SU-DHL-6 (cell line): ENCODE results near the gene ADAMTS12.

Experiments
- H2AFZ ChIP-seq: fragments of 200-600 bp; sonication (generic); 2 replicates; pipeline ENCODE4 v1.6.1; 2014; ENCODE audit warnings: low read depth, mild to moderate bottlenecking, moderate library complexity, mixed read lengths, antibody characterized with exemption, low read length; ENCODE audit not compliant: severe bottlenecking
- H3F3A ChIP-seq: fragments of 200-600 bp; shearing (Covaris generic); 2 replicates; pipeline ENCODE4 v1.6.0; 2016; ENCODE audit warnings: antibody characterized with exemption, mild to moderate bottlenecking; ENCODE audit not compliant: insufficient read depth
- H3K27ac ChIP-seq: fragments of 200-600 bp; sonication (generic); 2 replicates; pipeline ENCODE4 v1.5.1; 2016; ENCODE audit warnings: low read depth, mild to moderate bottlenecking, low read length, moderate library complexity, mixed read lengths
- H3K27me3 ChIP-seq: fragments of 200-600 bp; sonication (generic), shearing (Covaris generic); 2 replicates; pipeline ENCODE4 v1.6.0; 2014; ENCODE audit warnings: mild to moderate bottlenecking, low read length
- H3K36me3 ChIP-seq: fragments of 200-600 bp; sonication (generic); 2 replicates; pipeline ENCODE4 v1.6.1; 2014; ENCODE audit warnings: mild to moderate bottlenecking, low read length, mixed read lengths
- H3K4me2 ChIP-seq: fragments of 300-600, 200-600 bp; shearing (Covaris generic), sonication (generic); 2 replicates; pipeline ENCODE4 v1.6.0; 2014; ENCODE audit warnings: low read length, low read depth, mild to moderate bottlenecking; ENCODE audit not compliant: poor library complexity, severe bottlenecking
- H3K4me3 ChIP-seq: fragments of 200-600 bp; sonication (generic); 2 replicates; pipeline ENCODE4 v1.5.1; 2014; ENCODE audit warnings: antibody characterized with exemption, low read length, mild to moderate bottlenecking, mixed read lengths; ENCODE audit not compliant: insufficient read depth, poor library complexity, severe bottlenecking
- H3K79me2 ChIP-seq: fragments of 200-600 bp; sonication (generic); 2 replicates; pipeline ENCODE4 v1.6.1; 2014; ENCODE audit warnings: mild to moderate bottlenecking, low read length, moderate library complexity; ENCODE audit not compliant: insufficient read depth
- H3K9ac ChIP-seq: fragments of 200-600 bp; sonication (generic); 2 replicates; pipeline ENCODE4 v1.7.0; 2014; ENCODE audit warnings: mild to moderate bottlenecking, low read length
- H3K9me2 ChIP-seq: fragments of 200-600 bp; sonication (generic); replicated peaks from 2 replicates; pipeline ENCODE4 v1.6.1; 2014; ENCODE audit warnings: low read length; ENCODE audit not compliant: insufficient read depth
- H3K9me3 ChIP-seq: fragments of 200-600 bp; sonication (generic); 2 replicates; pipeline ENCODE4 v1.6.1; 2014; ENCODE audit warnings: low read length, mixed read lengths; ENCODE audit not compliant: insufficient read depth
- H4K20me1 ChIP-seq: fragments of 200-600 bp; sonication (generic); 2 replicates; pipeline ENCODE4 v1.6.1; 2014; ENCODE audit warnings: low read depth, mild to moderate bottlenecking, antibody characterized with exemption, low read length, moderate library complexity, mixed read lengths
- CTCF ChIP-seq: fragments of 200-600 bp; sonication (generic); IDR thresholded peaks from one replicate; pipeline ENCODE4 v1.5.1; 2017; ENCODE audit warnings: antibody characterized with exemption, mild to moderate bottlenecking, low read length, moderate library complexity; ENCODE audit not compliant: insufficient read depth, poor library complexity, severe bottlenecking
- EZH2phosphoT487 ChIP-seq: fragments of 200-600 bp; sonication (generic), shearing (Covaris generic); conservative IDR thresholded peaks from 2 replicates; pipeline ENCODE4 v1.6.1; 2018; ENCODE audit warnings: mild to moderate bottlenecking, antibody characterized with exemption, low read length, moderate library complexity, mixed read lengths

The ADAMTS12 gene

GRCh38 chr5:33788922-33789566, 102.7 kb downstream of the ADAMTS12 start:
- Histone ChIP-seq H3F3A (no peaks in the 10 kb centered on the region), H2AFZ (no peak overlapping the region), H3K27ac (no peak overlapping the region), H3K36me3 (no peaks in the 10 kb centered on the region), H3K9me2 (no peaks in the 10 kb centered on the region), H3K9ac (no peak overlapping the region), H3K4me3 (no peak overlapping the region), H4K20me1 (no peaks in the 10 kb centered on the region), H3K9me3 (no peaks in the 10 kb centered on the region), H3K4me2 (no peak overlapping the region), H3K79me2 (no peaks in the 10 kb centered on the region), H3K27me3 (no peaks in the 10 kb centered on the region)
- TF ChIP-seq CTCF (no peak), EZH2phosphoT487 (no peak)

- Histone ChIP-seq H3K4me2 (no peak overlapping the region), H3K79me2 (no peaks in the 10 kb centered on the region), H3K9ac (no peak overlapping the region), H4K20me1 (no peaks in the 10 kb centered on the region), H3F3A (no peaks in the 10 kb centered on the region), H3K36me3 (no peaks in the 10 kb centered on the region), H3K9me2 (no peaks in the 10 kb centered on the region), H3K27me3 (no peaks in the 10 kb centered on the region), H3K27ac (no peak overlapping the region), H2AFZ (no peak overlapping the region), H3K4me3 (no peak overlapping the region), H3K9me3 (no peaks in the 10 kb centered on the region)
- TF ChIP-seq CTCF (no peak), EZH2phosphoT487 (no peak)
Observed at GRCh38 chr5:33785571-33785970, 106.2 kb downstream of the ADAMTS12 start.

GRCh38 chr5:33781286-33781685, 110.5 kb downstream of the ADAMTS12 start:
- H3K4me3 ChIP-seq: no peak overlapping the region
- H3K79me2 ChIP-seq: no peaks in the 10 kb centered on the region
- TF ChIP-seq CTCF: no peak
- TF ChIP-seq EZH2phosphoT487: no peak
- no peak overlapping the region for H3K27ac ChIP-seq
- H3K4me2 ChIP-seq: no peak overlapping the region
- H3F3A ChIP-seq: no peaks in the 10 kb centered on the region
- H3K36me3 ChIP-seq: no peaks in the 10 kb centered on the region
- H2AFZ ChIP-seq: no peak overlapping the region
- no peaks in the 10 kb centered on the region for H3K9me2 ChIP-seq
- H3K9me3 ChIP-seq: no peaks in the 10 kb centered on the region
- no peaks in the 10 kb centered on the region for H3K27me3 ChIP-seq
- H4K20me1 ChIP-seq: no peaks in the 10 kb centered on the region
- H3K9ac ChIP-seq: no peak overlapping the region
